Cerebellar nuclear complex (tissue), 1 donor: ENCODE results near the gene VPS13D.

Experiments used
- DNase-seq, 2 experiments: peaks; one replicate each; lab custom pipeline; 2025; lab: John Stamatoyannopoulos, UW

VPS13D gene

DNA sequence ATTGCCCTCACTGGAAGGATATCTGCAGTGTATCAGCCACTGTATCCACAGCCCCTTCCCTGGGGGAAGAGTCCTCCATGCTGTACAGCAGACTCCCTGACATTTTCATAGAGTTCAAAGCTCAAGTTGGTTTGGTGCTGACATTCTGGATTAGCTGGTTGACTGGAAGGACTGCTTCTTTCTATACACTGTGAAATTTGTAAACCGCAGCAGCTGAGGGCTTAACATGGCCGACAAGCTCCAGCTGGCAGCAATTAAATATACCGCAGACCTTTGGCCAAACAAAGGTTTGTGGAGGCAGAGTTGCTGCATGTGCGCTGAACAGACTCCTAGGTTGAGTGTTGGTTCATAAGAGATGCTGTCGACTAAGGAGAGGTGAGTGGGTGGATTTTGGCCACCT, 261.8 kb downstream of the VPS13D start:
- no peak for DNase-seq

DNA sequence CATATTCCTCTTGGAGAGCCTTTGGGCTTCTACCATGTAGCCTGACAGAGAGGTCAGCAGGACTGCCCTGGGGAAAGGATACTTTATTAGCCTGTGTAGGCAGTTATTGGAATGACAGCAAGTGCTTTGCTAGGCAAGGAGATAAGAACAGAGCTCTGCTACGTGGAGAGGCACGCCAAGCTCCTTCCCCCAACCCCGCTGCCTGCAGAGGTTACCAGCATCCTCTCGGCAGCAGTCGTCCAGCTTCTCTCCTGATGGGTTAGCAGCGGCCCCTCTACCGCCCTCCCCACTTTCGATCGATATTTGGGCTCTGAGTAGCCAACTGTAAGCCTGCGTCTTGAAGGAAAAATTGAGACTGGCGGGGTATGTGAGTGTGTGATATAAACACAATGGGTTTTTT, 265.9 kb downstream of the VPS13D start:
- DNase-seq: no peak

DNA sequence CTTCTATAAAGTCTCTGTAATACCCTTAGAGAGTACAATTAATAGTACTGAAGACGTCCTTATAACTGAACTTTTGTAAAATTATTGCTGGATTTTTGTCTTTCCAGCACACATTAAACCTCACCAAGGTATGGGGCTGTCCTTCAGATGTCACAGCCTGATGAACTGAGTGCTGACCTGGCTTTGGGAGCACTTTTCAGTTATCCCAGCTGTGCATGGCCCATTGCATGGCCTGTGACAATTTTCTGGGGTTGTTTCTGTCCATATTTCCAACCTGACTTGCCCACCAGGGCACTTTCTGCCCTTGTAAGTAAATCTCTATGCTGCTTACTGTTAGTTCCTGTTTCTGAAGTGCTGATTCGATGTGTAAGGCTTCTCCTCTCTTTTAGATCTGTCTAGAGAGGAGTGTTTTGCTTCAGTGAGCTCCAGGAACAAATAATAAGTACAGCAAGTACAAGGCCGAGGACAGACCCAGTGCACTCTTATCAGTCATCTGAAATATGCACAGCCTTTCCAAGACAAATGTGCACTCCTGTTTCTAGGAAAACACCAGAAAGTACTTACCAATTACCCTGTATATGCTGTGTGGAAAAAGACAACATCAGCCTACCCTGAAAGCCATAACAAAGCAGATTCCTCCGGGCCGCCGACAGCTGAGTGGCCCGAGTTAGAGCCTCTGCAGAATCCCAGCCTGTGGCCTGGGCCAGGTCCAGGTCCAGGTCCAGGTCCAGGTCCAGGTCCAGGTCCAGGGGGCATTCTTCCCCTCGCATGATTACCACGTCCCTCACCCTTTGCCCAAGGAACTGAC, 266.5 kb downstream of the VPS13D start:
- DNase-seq: no peak

DNA sequence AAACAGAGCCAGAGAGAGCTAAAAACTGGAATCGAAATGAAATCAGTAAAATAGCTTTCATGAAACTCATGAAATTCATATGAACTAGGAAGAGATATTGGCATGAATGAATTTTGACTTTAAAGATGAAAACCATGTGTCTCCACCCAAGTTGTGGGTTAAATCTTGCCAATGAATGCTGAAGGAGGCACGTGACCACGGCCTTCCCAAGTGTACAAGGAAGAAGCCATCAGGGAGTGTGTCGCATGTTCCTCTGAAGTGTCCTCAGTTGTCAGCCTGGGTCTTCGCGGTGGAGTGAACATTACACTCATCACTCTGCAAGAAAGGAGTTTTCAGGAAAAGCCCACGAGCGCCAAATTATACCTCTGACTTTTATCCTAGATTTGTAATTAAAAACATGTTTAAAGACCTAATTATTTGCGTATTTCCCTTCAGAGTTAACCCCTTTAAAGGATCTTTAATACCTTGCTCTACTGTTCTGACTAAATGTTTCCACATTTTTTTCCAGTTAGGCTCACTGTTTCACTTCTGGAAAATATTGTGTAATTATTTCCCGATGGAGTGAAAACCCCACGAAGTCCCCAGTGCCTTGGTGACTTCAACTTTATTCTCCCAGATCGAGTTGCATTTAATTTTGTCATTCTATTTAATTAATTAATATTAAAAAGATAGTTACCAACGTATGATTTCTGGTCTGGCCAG, 269.9 kb downstream of the VPS13D start:
- no peak for DNase-seq

DNA sequence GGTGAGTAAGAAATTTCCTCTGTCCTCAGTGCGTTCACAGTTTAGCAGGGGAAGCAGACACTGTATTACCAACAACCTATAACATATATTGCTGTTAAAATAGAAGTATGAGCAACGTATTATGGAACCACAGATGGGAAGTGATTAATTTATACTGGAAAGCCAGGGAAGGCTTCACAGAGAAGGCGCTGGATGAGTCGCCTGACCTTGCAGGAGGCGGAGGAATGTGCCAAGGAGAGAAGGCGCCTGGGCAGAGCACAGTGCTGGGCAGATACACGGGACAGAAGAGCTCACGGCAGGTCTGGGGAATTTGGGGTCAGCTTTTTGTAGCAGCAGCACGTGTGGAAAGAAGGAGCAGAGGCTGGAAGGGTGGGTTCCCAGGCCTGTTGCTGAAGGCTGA, 271.8 kb downstream of the VPS13D start:
- DNase-seq: no peak

DNA sequence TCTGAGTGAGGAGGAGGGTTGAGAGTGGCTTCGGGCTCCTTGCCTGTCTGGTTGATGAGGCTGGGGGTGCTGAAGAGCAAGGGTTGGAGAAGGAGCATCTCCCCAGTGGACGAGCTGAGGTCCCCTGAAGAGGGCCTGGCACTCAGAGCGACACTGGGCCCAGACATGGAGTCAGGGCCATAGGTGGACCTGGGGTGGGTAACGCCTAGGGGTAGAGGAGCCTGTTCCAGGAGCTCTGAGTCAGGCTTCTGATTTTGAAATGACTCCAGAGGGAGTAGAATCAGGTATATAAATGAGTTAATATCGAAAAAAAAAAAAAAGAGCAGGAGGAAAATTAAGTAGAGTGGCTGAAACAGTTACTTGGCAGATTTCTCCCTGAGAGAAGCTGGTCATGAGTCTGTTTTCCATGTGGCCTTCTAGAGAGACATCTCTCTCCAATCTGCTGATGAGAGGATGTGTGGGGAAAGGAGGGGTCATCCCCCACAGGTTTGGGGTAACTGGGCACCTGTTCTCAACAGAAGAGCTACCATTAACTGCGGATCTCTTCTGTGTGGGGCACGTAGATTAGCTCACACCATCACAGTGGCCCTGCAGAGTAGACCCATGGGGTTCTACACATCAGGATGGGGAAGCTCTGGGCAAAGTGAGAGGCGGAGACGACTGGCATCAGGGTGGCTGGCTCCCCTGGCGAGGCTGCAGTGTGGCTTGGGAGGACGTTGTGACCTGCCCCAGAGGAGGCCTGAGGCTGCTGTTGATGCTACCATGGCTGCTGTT, 272.7 kb downstream of the VPS13D start:
- DNase-seq: no peak

DNA sequence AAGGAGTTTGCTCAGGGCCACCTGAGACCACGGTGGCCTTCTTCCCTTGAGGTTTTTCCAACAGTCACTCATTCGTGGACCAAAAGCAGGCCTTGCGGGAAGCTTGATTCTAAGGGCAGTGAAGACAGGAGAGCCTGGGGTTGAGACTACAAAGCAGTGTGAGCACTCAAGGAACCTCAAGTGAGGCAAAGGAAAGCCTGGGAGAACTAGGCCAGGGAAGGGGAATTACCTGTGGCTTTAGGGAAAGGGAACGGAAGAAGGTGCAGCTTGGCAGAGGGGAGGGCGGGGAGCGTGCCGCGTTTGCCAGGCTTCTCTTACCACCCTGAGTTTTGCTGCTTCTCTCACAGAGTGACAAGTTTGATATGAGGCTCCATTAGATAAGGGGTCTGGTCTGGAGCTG, 273.9 kb downstream of the VPS13D start:
- DNase-seq: no peak

DNA sequence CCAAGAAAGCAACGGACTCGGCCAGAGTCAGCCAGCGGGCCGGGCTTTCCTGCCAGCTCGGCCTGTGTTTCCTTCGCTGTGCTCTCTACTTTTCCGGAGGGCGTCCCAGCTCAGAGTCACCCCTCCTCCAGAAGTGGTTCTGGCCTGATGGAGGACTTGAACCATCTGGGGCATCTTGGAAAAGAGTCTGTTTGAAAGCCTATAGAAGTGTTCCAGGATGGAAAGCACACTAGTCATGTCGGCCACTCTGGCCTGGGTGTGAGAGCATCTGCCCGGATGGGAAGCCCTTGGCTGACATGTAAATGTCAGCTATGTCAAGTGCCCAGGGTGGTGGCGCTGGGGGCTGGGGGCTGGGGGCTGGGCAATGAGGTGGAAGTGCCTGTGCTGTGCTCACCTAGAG, 274.8 kb downstream of the VPS13D start:
- no peak for DNase-seq

DNA sequence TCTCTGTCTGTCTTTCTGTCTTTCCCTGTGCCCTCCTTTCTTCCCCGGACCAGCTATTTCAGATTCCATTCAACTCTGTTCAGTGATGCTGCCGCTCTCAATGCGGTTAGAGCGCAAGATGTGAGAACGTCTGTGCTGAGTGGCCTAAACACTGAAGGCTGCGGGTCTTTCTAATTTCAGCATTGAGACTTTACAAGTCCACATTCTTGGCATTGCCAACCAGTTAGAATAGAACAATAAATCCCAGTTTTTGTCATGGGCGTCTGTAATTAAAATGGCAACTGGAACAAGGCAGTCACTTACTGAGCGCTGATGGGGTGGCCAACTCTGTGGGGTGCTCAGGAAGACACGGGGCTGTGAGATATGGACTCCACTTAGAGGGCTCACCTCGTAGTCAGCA, 275.4 kb downstream of the VPS13D start:
- DNase-seq: no peak

DNA sequence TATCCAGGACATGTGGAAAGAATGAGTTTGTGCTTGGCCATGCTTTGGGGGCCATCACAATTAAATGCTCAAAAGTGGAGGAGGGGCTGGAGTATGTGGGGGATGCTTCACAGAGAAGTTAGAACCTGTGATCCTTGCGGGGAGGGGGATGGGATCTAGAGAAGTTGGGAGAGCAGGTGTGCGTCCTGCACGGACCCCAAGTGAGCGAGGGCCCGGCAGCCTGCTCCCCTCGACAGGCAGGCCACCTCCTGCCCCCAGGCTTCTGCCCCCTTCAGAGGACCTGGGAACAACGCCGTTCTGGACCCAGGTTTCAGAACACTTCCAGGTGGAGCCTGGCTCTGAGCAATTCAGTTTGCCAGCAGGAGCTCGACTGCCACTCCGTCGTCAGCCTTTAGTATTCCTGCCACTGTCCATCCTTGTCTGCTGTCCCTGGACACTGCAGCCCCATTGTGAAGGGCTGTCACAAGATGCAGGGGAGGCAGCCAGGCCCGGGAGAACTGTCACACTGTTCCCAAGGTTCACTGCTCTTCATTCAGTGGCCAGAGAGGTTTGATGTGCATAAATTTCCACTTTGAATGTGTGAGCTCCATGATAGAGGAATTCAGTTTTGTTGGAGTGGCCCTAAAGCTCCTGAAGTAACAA, 275.9 kb downstream of the VPS13D start:
- DNase-seq: no peak

DNA sequence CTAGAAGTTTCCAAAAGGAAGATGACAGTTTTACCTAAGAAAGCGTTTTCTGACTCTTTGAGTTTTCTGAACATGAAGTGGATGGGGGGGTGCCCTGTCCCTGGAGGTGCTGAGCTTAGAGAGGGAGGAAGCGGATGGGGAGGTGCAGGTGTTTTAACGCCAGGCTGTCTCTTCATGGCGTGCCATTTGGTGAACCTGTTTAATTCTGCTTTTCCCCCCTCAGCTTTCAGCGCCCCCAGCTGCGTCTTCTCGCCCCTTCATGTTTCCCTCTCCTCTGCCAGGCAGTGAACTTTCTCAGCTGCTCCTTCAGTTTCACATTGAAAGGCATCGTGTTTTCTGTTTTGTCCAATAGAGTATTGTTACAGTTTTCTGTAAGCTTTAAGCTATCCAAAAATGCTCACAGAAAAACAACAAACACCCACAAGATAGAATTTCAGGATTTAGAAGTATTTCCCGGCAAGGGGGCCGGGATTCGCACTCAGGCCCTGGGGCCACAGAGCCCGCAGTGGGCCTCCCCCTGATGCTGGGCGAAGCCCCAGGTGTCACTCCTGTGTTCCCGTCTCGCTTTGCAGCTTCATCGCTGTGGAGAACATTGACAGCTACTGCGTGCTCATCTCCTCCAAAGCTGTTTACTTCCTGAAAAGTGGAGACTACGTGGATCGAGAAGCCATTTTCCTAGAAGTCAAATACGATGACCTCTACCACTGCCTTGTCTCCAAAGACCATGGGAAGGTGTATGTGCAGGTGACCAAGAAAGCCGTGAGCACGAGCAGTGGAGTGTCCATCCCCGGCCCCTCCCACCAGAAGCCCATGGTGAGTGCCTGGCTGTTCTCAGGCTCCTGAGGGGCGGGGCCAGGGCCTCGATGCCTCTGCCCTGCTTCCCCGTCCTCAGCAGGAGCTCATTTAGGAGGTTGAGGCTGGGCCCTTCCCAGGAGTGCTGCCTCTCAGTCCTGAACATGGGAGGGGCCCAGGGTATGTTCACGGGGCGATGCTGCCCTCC, 276.8 kb downstream of the VPS13D start:
- DNase-seq: no peak

DNA sequence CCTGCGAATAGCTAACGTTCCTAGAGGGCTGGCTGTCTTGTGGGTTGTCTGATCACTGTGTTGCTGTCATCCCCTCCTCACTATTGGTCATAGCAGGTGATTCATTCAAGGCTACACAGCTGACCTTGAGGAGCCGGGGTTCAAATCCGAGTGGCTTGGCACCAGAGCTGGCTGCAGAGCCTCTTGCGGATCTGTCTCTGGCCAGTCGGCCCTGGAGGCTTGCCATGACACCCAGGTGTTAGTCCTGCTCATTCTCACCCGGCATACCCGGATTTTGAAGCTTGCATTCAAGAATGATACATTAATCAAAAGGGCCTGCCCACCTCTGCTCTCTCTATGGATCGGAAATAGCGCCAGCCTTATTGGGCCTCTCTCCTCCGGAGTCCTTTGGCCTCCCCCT, 277.8 kb downstream of the VPS13D start:
- DNase-seq: no peak

DNA sequence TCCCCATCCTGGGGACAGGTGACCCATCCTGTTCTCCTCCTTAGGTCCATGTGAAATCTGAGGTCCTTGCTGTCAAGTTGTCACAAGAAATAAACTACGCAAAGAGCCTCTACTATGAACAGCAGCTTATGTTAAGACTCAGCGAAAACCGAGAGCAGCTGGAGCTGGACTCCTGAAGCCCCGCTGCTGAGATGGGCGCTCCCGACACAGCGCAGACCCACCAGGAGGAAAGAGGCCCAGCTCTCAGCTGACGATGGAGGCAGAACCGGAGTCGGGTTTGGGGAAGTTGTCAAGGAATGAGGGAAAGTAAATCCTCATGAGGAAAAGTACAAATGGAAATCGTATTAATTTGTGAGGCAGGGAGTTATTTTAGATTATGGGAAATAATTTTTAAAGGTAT, 279.0 kb downstream of the VPS13D start:
- no peak for DNase-seq

DNA sequence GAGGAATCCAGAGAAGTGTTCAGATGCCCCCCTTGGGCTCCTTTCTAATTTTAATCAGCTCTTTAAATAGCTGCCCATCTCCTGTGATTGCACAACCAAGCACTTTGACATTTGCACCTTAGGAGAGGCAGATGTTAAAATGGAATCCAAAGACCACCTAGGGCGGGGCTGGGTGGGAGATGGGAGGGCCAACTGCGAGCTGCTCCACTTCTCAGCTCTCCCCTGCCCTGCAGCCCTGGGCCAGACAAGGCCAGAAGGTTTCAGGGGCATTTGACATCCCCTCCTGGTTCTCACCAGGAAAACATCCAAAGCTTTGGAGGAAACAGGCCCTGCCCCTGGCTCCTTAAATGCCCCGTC, 281.3 kb downstream of the VPS13D start:
- no peak for DNase-seq

DNA sequence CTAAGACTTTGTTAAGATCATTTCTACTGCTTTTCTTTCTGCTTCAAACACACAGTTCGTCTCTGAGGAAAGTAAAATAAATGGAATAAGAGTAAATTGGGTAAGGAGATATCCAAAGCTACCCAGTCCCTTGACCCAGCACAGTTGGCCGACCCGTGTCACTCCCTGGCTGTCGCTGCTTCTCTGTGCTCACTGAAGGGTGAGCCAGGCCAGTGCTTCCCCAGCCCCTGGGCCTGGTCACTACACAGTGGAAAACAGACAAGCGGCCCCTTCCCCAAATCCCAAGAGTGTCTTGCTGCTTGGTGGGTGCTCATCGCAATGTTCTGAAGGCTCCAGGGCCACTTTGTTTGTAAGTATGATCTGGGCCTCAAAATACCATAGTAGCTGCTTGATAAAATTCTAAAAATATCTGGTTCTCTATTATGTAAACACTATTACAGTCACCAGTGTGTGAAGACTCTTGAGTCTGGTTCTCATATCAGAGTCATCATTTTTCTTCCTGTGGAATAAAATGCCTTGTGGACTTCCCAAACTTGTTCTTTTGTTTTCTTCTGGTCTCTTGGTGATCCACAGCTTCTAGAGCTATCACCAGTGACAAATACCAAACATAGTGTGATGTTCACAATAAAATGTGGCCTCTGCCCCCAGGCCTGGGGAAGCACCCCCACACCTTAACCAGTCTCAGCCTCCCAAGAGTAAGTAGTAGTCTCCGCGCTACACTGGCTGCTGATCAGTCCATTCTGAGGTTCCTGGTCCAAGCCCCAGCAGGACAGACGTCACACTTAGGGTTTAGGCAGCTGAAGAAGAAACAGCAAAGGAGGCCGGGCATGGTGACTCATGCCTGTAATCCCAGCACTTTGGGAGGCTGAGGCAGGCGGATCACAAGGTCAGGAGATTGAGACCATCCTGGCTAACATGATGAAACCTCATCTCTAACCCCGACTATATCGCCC, 282.0 kb downstream of the VPS13D start:
- DNase-seq: no peak

DNA sequence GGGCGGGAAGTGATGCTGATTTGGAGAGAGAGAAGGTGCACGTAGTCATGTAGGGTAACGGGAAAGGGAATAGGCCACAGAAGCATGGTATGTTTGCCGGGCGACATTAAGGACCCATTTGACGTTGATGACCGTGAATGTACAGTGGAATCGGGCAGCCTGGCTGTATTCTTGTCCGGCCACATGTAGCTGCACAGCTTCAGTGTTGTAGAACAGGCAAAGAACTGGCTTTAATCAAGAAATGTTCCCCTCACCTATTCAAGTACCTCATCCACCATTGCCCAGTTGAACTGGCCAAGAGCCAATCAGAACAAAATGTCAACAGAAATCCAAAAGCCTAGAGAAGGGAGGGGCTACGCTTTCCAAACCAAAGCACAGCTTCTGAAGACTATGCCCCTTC, 283.4 kb downstream of the VPS13D start:
- DNase-seq: no peak

DNA sequence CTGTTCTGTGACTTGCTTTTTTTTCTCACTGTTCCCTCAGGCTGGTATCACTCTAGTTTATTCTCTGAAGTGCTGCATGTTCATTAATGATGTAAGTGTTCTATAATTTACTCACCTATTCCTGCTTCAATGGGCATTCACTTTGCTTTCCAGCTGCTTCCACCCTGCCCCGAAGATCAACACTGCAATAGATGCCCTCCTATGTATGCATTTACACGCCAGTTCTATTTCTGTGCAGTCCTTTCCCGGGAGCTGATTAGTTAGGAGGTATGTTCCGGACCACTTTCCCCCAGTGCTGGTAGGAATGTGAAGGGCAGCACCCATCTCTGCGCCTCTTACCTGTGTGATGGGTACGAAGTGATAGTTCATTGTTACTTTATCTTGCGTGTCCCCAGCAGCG, 284.8 kb downstream of the VPS13D start:
- no peak for DNase-seq

DNA sequence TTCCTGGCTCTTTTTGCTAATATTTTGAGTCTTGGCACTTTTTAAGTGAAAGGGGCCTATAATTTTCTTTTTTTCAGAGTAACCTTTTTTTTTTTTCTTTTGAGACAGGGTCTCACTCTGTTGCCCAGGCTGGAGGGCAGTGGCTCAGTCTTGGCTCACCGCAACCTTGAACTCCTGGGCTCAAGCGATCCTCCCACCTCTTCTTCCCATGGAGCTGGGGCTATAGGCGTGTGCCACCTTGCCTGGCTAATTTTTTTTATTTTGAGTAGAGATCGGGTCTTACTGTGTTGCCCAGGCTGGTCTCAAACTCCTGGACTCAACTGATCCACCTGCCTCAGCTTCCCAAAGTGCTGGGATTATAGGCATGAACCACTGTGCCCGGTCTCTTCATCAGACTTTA, 285.4 kb downstream of the VPS13D start:
- DNase-seq: no peak

DNA sequence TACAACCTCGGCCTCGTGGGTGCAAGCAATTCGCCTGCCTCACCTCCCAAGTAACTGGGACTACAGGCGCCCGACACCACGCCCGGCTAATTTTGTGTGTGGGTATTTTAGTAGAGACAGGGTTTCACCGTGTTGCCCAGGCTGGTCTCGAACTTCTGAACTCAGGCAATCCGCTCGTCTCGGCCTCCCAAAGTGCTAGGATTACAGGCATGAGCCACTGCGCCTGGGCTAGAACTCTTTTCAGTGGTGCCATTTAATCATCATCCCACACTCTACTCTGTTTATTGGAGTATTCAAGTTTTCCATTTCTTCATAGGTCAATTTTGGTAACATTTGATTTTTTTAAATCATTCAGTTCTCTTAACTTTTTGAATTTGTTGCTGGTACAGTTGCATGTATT, 286.9 kb downstream of the VPS13D start:
- DNase-seq: no peak
